Stimulated activated CD8-positive, alpha-beta memory T cell treated with anti-CD3 and anti-CD28 coated beads, Interleukin-12 subunit alpha, Interleukin-12 subunit beta, amount 100 ng/mL, for 24 hours (primary cell): ENCODE measurements around the gene ATRX.
"Not testable (repeated sequence)": the region's sequence is repeated elsewhere in the genome, so short reads cannot be mapped to it uniquely, and the experiment has no call there.

ENCODE experiments used
- DNase-seq: peaks from one replicate; pipeline ENCODE4 v3.0.0-alpha.2; 2020; ENCODE audit errors: extremely low read depth

ATRX gene

GRCh38 chrX:77740376-77740905 lies 45.6 kb downstream of the ATRX start:
- DNase-seq, result no peak

- no peak for DNase-seq
Observed at GRCh38 chrX:77733342-77733741, 52.7 kb downstream of the ATRX start.

- no peak for DNase-seq
Observed at GRCh38 chrX:77731821-77732419, 54.1 kb downstream of the ATRX start.

DNA sequence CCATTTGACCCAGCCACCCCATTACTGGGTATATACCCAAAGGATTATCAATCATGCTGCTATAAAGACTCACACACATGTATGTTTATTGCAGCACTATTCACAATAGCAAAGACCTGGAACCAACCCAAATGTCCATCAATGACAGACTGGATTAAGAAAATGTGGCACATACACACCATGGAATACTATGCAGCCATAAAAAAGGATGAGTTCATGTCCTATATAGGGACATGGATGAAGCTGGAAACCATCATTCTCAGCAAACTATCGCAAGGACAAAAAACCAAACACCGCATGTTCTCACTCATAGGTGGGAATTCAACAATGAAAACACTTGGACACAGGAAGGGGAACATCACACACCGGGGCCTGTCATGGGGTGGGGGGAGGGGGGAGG lies 59.9 kb downstream of the ATRX start:
- DNase-seq, result not testable (repeated sequence)

- no peak for DNase-seq
Observed at GRCh38 chrX:77723681-77724080, 62.3 kb downstream of the ATRX start.

GRCh38 chrX:77719388-77719787 lies 66.6 kb downstream of the ATRX start:
- no peak for DNase-seq

- DNase-seq, result no peak
Observed at GRCh38 chrX:77704881-77705280, 81.1 kb downstream of the ATRX start.

- no peak for DNase-seq
Observed at GRCh38 chrX:77698242-77698641, 87.8 kb downstream of the ATRX start.

- no peak for DNase-seq
Observed at GRCh38 chrX:77694491-77694890, 91.5 kb downstream of the ATRX start.

- DNase-seq, result no peak
Observed at GRCh38 chrX:77693594-77693993, 92.4 kb downstream of the ATRX start.

- no peak for DNase-seq
Observed at GRCh38 chrX:77691916-77692315, 94.1 kb downstream of the ATRX start.

- DNase-seq, result no peak
Observed at GRCh38 chrX:77689376-77689775, 96.6 kb downstream of the ATRX start.

DNA sequence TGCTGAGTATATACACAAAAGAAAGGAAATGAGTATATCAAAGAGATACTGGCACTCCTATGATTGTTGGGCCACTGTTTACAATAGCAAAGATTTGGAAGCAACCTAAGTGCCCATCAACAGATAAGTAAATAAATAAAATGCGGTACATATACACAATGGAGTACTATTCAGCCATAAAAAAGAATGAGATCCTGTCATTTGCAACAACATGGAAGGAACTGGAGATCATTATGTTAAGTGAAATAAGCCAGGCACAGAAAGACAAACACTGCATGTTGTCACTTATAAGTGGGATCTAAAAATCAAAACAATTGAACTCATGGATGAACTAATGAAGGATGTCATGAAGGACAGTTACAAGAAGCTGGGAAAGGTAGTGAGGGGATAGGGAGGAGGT lies 100.3 kb downstream of the ATRX start:
- not testable (repeated sequence) for DNase-seq

DNA sequence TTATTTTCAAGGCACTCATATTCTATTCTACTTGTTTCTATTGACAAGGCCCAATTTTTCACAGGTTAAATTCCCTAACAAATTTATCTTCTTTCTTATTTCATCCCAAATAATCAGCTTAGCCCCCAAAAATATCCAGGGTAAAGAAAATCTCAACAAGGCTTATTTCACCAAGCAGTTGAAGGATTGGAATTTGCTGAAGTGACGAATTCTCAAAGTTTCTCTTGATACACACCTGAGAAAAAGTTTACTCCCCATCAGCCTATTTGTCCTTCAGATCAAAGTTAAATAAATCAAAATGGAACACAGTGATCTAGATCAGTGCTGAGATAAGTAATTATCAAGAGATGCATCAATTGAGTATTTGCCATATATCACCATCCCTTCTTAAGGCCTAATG lies 106.9 kb downstream of the ATRX start:
- DNase-seq, result no peak

GRCh38 chrX:77675986-77676385 lies 110.0 kb downstream of the ATRX start:
- DNase-seq, result no peak

GRCh38 chrX:77668391-77669237 lies 117.4 kb downstream of the ATRX start:
- DNase-seq, result no peak

DNA sequence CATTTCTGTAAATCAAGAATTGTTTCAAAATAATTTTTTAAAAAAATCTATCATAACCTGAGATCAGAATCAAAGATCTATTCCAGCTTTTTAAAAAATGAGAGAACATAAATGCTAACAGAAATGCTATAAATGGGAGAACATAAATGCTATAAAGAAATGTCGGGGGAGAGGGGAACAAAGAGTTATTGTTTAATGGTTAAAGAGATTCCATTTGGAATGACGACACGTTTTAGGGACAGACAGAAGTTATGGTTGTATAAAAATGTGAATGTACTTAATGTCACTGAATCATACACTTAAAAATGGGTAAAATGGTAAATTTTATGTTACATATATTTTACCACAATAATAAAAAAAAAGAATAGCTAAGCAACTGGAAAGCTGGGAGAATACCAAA lies 127.1 kb downstream of the ATRX start:
- no peak for DNase-seq

DNA sequence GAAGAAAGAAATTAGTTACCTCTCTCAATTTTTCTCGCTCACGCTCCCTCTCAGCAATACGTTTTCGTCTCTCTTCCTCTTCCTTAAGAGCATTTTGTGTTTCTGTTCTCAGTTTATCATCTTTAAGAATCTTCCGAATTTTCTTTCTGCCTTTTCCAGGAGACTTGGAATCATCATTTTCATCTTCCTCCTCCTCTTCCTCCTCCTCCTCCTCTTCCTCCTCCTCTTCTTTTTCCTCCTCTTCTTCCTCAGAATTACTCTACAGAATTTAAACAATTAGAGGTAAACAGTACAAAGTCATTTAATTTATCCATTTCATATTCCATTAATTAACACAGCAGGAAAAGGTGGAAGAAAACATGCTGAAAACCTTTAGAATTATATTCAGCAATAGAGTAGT lies 133.9 kb downstream of the ATRX start:
- no peak for DNase-seq

DNA sequence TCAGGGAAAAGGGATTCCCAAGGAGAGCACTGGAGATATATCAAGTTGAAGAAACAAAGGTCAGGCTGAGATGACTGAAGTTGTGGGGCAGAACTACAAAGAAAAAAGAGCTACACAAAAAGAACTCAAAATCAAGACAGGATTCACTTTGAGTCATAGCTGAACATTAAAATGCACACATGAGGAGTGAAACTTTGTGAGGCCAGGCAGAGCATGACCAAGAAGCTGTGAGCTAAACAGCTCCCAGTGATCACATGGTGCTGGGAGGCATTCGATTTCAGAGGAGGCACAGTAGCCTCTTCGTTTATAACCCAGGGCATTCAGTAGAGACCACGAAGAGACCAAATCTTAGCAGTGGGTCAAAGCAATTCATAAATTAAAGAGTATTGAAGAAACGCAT lies 145.3 kb downstream of the ATRX start:
- DNase-seq, result no peak

DNA sequence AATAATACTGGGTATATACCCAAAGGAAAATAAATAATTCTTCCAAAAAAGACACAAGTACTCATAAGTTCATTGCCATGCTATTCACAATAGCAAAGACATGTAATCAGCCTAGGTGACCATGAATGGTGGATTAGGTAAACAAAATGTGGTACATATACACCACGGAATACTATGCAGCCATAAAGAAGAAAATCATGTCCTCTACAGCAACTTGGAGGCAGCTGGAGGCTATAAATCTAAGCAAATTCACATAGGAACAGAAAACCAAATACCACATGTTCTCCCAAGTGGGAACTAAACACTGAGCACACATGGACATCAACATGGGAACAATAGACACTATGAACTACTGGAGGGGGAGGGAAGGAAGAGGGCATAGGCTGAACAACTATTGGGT lies 146.2 kb downstream of the ATRX start:
- DNase-seq, result no peak

GRCh38 chrX:77638397-77638796 lies 147.6 kb downstream of the ATRX start:
- no peak for DNase-seq

GRCh38 chrX:77635373-77635772 lies 150.6 kb downstream of the ATRX start:
- no peak for DNase-seq

DNA sequence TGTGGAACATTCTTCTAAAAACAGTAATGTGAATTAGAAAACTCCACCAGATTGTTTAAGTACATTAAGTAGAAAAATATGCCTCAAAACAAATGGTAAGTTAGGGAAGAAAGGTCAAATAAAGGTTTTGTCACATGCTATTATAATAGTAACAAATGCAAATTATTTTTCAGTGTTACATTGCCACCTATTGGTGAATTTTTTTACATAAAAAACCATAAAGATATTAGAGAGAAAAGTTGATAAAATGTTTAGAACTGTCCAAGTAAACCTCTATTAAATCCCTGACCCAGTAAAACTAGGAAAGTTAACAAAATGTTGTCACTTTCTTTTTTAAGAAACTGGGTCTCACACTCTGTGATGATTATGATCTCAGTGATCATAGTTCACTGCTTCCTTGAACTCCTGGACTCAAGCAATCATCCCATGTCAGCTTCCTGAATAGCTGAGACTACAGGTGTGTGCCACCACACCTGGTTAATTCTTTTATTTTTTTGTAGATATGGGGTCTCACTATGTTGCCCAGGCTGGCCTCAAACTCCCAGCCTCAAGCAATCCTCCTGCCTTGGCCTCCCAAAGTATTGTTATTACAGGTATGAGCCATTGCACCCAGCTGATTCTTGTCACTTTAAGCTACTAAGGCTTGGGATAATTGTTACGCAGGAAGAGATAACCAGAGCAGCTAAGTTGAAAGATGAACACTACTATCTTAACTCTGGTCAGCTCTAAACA lies 157.6 kb downstream of the ATRX start:
- DNase-seq, result no peak
